Ovary (tissue), 3 donors: ENCODE results near the gene SLC35B4.

Source experiments
- POLR2A ChIP-seq: fragments of 450-650 bp; IDR thresholded peaks from one replicate; pipeline ENCODE4 v1.6.1; 2017; ENCODE audit warnings: antibody characterized with exemption, mild to moderate bottlenecking, moderate library complexity
- TF ChIP-seq, protein P1 (sequence below), 3 donors: fragments of 450-650 bp in 2 of 3; fragments of 200-600 bp in 1 of 3; IDR thresholded peaks; one replicate each; pipeline versions ENCODE4 v1.5.1 to v1.8.0; 2016 to 2022; ENCODE audit warnings: antibody characterized with exemption in 3 of 3, mild to moderate bottlenecking in 1 of 3
- donor health status: DM: no; HTN: no; CAD: no.

GRCh38 chr7:134246347-134246746, 70.4 kb downstream of the SLC35B4 start:
- TF ChIP-seq, protein P1, sequence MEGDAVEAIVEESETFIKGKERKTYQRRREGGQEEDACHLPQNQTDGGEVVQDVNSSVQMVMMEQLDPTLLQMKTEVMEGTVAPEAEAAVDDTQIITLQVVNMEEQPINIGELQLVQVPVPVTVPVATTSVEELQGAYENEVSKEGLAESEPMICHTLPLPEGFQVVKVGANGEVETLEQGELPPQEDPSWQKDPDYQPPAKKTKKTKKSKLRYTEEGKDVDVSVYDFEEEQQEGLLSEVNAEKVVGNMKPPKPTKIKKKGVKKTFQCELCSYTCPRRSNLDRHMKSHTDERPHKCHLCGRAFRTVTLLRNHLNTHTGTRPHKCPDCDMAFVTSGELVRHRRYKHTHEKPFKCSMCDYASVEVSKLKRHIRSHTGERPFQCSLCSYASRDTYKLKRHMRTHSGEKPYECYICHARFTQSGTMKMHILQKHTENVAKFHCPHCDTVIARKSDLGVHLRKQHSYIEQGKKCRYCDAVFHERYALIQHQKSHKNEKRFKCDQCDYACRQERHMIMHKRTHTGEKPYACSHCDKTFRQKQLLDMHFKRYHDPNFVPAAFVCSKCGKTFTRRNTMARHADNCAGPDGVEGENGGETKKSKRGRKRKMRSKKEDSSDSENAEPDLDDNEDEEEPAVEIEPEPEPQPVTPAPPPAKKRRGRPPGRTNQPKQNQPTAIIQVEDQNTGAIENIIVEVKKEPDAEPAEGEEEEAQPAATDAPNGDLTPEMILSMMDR (IDR thresholded peaks at IDR 0.05) = no peak
- no peak for TF ChIP-seq POLR2A
